Colonic mucosa (tissue), 4 donors: ENCODE results near the gene STARD3. TPM values are rescaled to one million over a fixed set of nuclear protein-coding genes. Genes with fewer than 3 reads are reported as not detected.

ENCODE experiments used
- DNase-seq: peaks from one replicate; pipeline ENCODE4 v3.0.0-alpha.2; 2020
- H3K27ac ChIP-seq: fragments of 200-600 bp; one replicate; pipeline ENCODE4 v1.8.0; 2021
- H3K27me3 ChIP-seq: fragments of 200-600 bp; one replicate; pipeline ENCODE4 v1.8.0; 2021
- H3K36me3 ChIP-seq: fragments of 200-600 bp; one replicate; pipeline ENCODE4 v1.8.0; 2021
- H3K4me1 ChIP-seq: fragments of 200-600 bp; one replicate; pipeline ENCODE4 v1.8.0; 2021; ENCODE audit warnings: mild to moderate bottlenecking
- H3K4me3 ChIP-seq: fragments of 200-600 bp; one replicate; pipeline ENCODE4 v1.8.0; 2021
- H3K9ac ChIP-seq, 2 donors: one replicate each; pipeline ENCODE4 v1.7.0; 2013; ENCODE audit warnings: control low read depth in 2 of 2, low read depth in 2 of 2, low read length in 2 of 2
- H3K9me3 ChIP-seq: fragments of 200-600 bp; one replicate; pipeline ENCODE4 v1.8.0; 2021
- intact Hi-C: fragments of 100-400 bp; cut with DNase I; formaldehyde crosslinking; loops from one replicate; pipeline ENCODE4 v1.14.1; 2022
- total RNA-seq, 2 donors: library from RNA; stranded (reverse); fragmentation: NEBNext Ultra II Directional in 1 of 2; extraction: Animal tissue kit (Norgen Biotek cat#: 25700) in 1 of 2; gene quantifications; one replicate each; pipeline ENCODE4 v1.2.1, GENCODE V29; 2021
- TF ChIP-seq, protein P1 (sequence below): fragments of 200-600 bp; IDR thresholded peaks from one replicate; pipeline ENCODE4 v1.8.0; 2022; ENCODE audit warnings: antibody characterized with exemption, mild to moderate bottlenecking
- donor health status: healthy.
- donor health status: DM: no; HTN: no; CAD: no.
- donor health status: DM: no; HTN: no; CAD: no.

The STARD3 gene
- total RNA-seq, 2 donors from 2014 or later, result 30.0 to 41.3 TPM

DNA sequence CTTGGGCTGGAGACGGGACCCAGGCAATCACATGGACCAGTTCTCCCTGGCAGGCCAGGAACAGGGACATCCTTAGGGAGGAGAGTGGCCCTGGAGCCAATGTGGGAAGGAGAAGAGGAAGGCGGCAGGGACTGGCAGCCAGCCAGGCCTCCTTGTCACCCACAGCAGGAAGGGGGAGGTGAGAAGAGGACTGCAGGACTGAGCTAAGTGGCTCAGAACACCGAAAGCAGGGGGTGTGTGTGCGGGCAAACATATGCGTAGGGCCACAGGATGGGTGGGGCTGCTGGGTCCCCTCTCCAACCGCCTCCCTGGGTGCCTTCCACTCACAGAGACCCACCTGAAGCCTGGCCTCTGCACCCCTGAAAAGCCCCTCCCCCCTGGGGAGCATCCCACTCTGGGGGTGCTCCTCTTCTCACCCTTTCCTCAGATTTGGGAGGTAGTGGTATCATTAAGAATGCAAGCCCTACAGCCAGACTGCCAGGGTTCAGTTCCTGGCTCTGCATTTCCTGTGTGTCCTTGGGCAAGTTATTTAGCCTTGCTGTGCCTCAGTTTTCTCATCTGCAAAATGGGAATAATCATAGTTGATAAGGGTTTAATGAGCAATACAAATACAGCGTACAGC lies 39.4 kb downstream of the STARD3 start:
- peak overlapping the region; percentile 42 for H3K27ac ChIP-seq
- intact Hi-C loops, result no loop called here
- DNase-seq, result peak; percentile 83
- TF ChIP-seq, protein P1, sequence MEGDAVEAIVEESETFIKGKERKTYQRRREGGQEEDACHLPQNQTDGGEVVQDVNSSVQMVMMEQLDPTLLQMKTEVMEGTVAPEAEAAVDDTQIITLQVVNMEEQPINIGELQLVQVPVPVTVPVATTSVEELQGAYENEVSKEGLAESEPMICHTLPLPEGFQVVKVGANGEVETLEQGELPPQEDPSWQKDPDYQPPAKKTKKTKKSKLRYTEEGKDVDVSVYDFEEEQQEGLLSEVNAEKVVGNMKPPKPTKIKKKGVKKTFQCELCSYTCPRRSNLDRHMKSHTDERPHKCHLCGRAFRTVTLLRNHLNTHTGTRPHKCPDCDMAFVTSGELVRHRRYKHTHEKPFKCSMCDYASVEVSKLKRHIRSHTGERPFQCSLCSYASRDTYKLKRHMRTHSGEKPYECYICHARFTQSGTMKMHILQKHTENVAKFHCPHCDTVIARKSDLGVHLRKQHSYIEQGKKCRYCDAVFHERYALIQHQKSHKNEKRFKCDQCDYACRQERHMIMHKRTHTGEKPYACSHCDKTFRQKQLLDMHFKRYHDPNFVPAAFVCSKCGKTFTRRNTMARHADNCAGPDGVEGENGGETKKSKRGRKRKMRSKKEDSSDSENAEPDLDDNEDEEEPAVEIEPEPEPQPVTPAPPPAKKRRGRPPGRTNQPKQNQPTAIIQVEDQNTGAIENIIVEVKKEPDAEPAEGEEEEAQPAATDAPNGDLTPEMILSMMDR, result no peak
- H3K4me1 ChIP-seq, result peaks cover 20% of the 10 kb centered on the region
- no peaks in the 10 kb centered on the region for H3K9me3 ChIP-seq
- no peak overlapping the region for H3K4me3 ChIP-seq
- no peaks in the 10 kb centered on the region for H3K27me3 ChIP-seq
- peak overlapping the region in 1 of 2 donors; percentile 88 for H3K9ac ChIP-seq
- H3K36me3 ChIP-seq, result no peaks in the 10 kb centered on the region

DNA sequence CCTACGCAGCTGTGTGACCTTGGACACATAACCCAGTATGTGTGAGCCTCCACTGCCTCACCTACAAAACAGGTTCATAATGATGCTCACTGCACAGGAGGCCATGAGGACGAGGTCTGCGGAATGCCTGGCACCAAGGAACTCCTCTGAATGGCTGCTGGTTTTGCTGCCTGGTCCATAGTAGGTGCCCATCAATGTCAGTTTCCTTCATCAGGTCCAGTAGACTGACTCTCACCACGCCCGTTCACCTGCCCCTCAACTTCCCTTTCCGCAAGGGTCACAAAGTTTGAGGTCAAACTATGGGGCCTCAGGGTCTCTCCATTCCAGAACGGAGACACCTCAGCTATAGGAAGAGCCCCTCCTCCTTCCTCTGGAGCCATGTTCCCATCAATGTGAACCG lies 40.1 kb downstream of the STARD3 start:
- no peak overlapping the region for H3K4me3 ChIP-seq
- TF ChIP-seq, protein P1, result no peak
- H3K36me3 ChIP-seq, result no peaks in the 10 kb centered on the region
- no peaks in the 10 kb centered on the region for H3K27me3 ChIP-seq
- DNase-seq, result no peak
- peak overlapping the region in 1 of 2 donors; percentile 54 for H3K9ac ChIP-seq
- intact Hi-C loops, result no loop called here
- no peak overlapping the region for H3K27ac ChIP-seq
- peaks cover 20% of the 10 kb centered on the region for H3K4me1 ChIP-seq
- H3K9me3 ChIP-seq, result no peaks in the 10 kb centered on the region

- Histone ChIP-seq H3K27me3 (no peaks in the 10 kb centered on the region), H3K27ac (peak overlapping the region; percentile 60), H3K4me1 (peaks cover 20% of the 10 kb centered on the region), H3K4me3 (no peak overlapping the region), H3K9ac (peak overlapping the region in 1 of 2 donors; percentile 79), H3K36me3 (no peaks in the 10 kb centered on the region), H3K9me3 (no peaks in the 10 kb centered on the region)
- intact Hi-C loops, result no loop called here
- no peak for DNase-seq
- TF ChIP-seq, protein P1, result no peak
Measured at GRCh38 chr17:39677542-39678339, 40.8 kb downstream of the STARD3 start.

DNA sequence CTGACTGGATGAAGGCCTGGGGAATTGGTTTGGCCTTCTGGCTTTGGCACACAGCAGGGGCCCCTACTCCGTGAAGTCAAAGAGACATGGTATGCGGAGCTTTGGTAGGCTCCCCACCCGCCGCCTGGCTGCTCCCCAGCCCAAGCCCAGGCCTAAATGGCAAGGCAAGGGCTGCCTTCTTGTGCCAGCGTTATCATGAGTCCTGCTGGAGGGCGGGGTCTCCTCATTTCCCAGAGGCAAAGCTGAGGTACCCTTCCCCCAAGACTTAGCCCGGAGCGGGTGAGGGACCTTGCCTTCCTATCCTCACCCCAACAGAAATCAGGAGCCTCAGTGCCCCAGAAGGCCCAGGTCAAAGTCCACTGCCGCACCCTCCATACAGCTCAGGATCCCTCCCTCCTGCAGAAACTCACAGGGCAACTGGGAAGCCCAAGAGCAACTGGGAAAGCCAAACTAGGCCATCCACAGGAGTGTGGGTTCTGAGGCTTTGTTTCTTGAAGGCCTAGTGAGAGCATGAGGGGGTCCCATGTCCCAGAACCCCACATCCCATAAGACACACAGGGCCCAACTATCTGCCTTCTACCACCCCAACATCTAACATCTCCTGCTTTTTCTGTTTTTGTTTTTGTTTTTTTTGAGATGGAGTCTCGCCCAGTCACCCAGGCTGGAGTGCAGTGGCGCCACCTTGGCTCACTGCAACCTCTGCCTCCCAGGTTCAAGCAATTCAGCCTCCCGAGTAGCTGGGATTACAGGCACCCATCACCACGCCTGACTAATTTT lies 41.6 kb downstream of the STARD3 start:
- TF ChIP-seq, protein P1, result no peak
- no peak overlapping the region for H3K4me3 ChIP-seq

GRCh38 chr17:39679521-39680192 lies 42.7 kb downstream of the STARD3 start:
- TF ChIP-seq, protein P1, result no peak
- intact Hi-C loops, result no loop called here
- Histone ChIP-seq H3K36me3 (no peaks in the 10 kb centered on the region), H3K9me3 (no peaks in the 10 kb centered on the region), H3K9ac (peak overlapping the region; percentile 45 to 79), H3K4me3 (no peak overlapping the region), H3K4me1 (peaks cover 20% of the 10 kb centered on the region), H3K27ac (peak overlapping the region; percentile 60), H3K27me3 (no peaks in the 10 kb centered on the region)
- DNase-seq, result no peak

More for the DNA sequence above, 41.6 kb downstream of the STARD3 start:
- peak overlapping the region in 1 of 2 donors; percentile 79 for H3K9ac ChIP-seq
- peak; percentile 93 for DNase-seq
- no peaks in the 10 kb centered on the region for H3K27me3 ChIP-seq
- no peaks in the 10 kb centered on the region for H3K9me3 ChIP-seq
- H3K36me3 ChIP-seq, result no peaks in the 10 kb centered on the region
- peaks cover 20% of the 10 kb centered on the region for H3K4me1 ChIP-seq
- intact Hi-C loops, result no loop called here
- H3K27ac ChIP-seq, result peak overlapping the region; percentile 60
